Ishikawa (cell line): ENCODE measurements around the gene ADCY9.

Source experiments
- CEBPB ChIP-seq: IDR thresholded peaks from 2 replicates; pipeline ENCODE4 v1.6.1; 2012
- CREB1 ChIP-seq: IDR thresholded peaks from 2 replicates; pipeline ENCODE4 v1.6.1; 2012; ENCODE audit warnings: low read depth
- EGR1 ChIP-seq: IDR thresholded peaks from 2 replicates; pipeline ENCODE4 v1.6.1; 2012
- EP300 ChIP-seq: IDR thresholded peaks from 2 replicates; pipeline ENCODE4 v1.6.1; 2012; ENCODE audit warnings: borderline replicate concordance
- FOXM1 ChIP-seq: IDR thresholded peaks from 2 replicates; pipeline ENCODE4 v1.6.1; 2012; ENCODE audit warnings: low read depth, borderline replicate concordance
- NFIC ChIP-seq: IDR thresholded peaks from 2 replicates; pipeline ENCODE4 v1.6.1; 2012
- RAD21 ChIP-seq: IDR thresholded peaks from 2 replicates; pipeline ENCODE4 v1.6.1; 2012; ENCODE audit warnings: low read depth
- TAF1 ChIP-seq: IDR thresholded peaks from 2 replicates; pipeline ENCODE4 v1.6.1; 2012; ENCODE audit warnings: low read depth, mild to moderate bottlenecking
- TCF12 ChIP-seq: IDR thresholded peaks from 2 replicates; pipeline ENCODE4 v1.6.1; 2012; ENCODE audit warnings: low read depth
- TEAD4 ChIP-seq: IDR thresholded peaks from 2 replicates; pipeline ENCODE4 v1.6.1; 2012
- YY1 ChIP-seq: IDR thresholded peaks from 2 replicates; pipeline ENCODE4 v1.6.1; 2012; ENCODE audit warnings: low read depth
- ZBTB7A ChIP-seq: IDR thresholded peaks from 2 replicates; pipeline ENCODE4 v1.6.1; 2012; ENCODE audit warnings: low read depth
- TF ChIP-seq, protein P1 (sequence below): IDR thresholded peaks from 2 replicates; pipeline ENCODE4 v1.6.1; 2012; ENCODE audit warnings: low read depth, mild to moderate bottlenecking
- TF ChIP-seq, protein P2 (sequence below): IDR thresholded peaks from 2 replicates; pipeline ENCODE4 v1.6.1; 2012
- TF ChIP-seq, protein P3 (sequence below): IDR thresholded peaks from 2 replicates; pipeline ENCODE4 v1.6.1; 2012

ADCY9 gene

DNA sequence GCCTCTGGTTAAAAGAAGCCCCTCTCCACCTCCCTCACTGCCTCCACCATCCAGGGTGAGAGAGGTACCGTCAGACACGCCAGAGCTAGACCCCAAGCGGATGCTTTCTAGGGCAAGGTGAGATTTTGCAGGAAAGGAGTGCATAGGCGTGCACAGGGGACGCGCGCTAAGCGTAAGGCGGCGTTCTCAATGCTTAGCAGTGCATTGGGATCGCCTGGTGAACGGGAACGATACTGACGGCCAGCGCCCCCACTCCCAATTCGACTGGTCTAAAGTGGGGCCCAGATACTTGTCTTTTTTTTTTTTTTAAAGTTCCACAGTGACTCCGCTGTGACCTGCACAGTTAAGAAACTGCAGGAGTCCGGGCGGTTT, 177.8 kb downstream of the ADCY9 start:
- TF ChIP-seq RAD21: no peak
- no peak for TF ChIP-seq CEBPB
- TF ChIP-seq TCF12: no peak
- TF ChIP-seq, protein P1, sequence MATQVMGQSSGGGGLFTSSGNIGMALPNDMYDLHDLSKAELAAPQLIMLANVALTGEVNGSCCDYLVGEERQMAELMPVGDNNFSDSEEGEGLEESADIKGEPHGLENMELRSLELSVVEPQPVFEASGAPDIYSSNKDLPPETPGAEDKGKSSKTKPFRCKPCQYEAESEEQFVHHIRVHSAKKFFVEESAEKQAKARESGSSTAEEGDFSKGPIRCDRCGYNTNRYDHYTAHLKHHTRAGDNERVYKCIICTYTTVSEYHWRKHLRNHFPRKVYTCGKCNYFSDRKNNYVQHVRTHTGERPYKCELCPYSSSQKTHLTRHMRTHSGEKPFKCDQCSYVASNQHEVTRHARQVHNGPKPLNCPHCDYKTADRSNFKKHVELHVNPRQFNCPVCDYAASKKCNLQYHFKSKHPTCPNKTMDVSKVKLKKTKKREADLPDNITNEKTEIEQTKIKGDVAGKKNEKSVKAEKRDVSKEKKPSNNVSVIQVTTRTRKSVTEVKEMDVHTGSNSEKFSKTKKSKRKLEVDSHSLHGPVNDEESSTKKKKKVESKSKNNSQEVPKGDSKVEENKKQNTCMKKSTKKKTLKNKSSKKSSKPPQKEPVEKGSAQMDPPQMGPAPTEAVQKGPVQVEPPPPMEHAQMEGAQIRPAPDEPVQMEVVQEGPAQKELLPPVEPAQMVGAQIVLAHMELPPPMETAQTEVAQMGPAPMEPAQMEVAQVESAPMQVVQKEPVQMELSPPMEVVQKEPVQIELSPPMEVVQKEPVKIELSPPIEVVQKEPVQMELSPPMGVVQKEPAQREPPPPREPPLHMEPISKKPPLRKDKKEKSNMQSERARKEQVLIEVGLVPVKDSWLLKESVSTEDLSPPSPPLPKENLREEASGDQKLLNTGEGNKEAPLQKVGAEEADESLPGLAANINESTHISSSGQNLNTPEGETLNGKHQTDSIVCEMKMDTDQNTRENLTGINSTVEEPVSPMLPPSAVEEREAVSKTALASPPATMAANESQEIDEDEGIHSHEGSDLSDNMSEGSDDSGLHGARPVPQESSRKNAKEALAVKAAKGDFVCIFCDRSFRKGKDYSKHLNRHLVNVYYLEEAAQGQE: no peak
- TF ChIP-seq NFIC: no peak
- no peak for TF ChIP-seq FOXM1
- TF ChIP-seq EP300: no peak
- no peak for TF ChIP-seq EGR1
- TF ChIP-seq, protein P2, sequence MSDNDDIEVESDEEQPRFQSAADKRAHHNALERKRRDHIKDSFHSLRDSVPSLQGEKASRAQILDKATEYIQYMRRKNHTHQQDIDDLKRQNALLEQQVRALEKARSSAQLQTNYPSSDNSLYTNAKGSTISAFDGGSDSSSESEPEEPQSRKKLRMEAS: no peak
- TF ChIP-seq ZBTB7A: no peak
- no peak for TF ChIP-seq TAF1
- TF ChIP-seq, protein P3, sequence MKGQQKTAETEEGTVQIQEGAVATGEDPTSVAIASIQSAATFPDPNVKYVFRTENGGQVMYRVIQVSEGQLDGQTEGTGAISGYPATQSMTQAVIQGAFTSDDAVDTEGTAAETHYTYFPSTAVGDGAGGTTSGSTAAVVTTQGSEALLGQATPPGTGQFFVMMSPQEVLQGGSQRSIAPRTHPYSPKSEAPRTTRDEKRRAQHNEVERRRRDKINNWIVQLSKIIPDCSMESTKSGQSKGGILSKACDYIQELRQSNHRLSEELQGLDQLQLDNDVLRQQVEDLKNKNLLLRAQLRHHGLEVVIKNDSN: no peak
- TF ChIP-seq CREB1: no peak
- TF ChIP-seq YY1: no peak
- no peak for TF ChIP-seq TEAD4

DNA sequence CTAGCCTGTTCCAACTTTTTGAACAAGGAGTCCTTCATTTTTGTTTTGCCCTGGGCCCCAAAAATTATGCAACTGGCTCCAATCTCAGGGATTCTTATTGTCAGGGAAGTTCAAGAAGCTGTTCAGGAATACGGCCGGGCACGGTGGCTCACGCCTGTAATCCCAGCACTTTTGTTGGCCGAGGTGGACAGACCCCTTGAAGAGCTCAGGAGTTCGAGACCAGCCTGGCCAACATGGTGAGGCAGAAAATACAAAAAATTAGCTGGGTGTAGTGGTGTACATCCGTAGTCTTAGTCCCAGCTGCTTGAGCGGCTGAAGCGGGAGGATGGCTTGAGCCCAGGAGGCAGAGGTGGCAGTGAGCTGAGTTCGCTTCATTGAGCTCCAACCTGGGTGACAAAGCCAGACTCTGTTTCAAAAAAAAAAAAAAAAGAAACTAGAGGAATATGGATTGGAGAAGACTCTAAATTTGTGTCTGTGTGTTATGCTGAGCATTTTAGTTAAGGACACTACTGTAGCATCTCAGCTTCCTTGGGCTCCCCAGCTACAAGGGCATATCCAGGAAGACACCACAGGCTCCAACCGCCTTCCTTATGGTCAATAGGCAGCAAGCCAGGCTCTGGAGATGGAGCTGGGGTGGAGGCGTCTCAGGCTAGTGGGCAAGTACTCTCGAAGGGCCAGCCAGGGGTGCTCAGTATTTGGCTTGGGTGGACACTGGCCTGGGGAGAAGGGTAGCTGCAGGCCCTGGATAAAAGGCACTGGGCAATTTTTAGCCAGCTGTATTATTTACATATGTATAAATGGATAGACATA, 179.0 kb downstream of the ADCY9 start:
- TF ChIP-seq TCF12: no peak
- TF ChIP-seq EGR1: no peak
- TF ChIP-seq YY1: no peak
- TF ChIP-seq, protein P1: no peak
- no peak for TF ChIP-seq TAF1
- TF ChIP-seq, protein P3: no peak
- TF ChIP-seq TEAD4: no peak

DNA sequence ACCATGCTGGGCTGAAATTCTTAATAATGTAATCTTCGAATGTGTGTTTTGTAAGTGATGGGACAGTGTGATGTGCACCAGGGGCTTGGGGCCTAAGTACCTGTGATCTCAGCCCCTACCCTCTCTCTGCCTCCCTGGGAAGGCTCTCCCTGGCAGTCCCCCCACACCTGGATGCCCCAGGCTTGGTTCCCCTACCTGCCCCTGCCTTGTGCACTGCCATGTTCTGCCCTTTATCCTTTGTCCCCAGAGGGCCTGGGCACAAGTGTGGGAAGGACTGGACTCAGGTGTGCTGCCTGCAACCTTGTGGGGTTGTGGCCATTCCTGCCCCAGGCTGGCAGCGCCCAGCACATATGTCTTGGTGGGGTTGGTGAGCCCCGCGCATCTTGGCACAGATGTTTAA, 180.3 kb downstream of the ADCY9 start:
- TF ChIP-seq CEBPB: no peak
- no peak for TF ChIP-seq TAF1
- TF ChIP-seq EGR1: no peak
- TF ChIP-seq CREB1: no peak

DNA sequence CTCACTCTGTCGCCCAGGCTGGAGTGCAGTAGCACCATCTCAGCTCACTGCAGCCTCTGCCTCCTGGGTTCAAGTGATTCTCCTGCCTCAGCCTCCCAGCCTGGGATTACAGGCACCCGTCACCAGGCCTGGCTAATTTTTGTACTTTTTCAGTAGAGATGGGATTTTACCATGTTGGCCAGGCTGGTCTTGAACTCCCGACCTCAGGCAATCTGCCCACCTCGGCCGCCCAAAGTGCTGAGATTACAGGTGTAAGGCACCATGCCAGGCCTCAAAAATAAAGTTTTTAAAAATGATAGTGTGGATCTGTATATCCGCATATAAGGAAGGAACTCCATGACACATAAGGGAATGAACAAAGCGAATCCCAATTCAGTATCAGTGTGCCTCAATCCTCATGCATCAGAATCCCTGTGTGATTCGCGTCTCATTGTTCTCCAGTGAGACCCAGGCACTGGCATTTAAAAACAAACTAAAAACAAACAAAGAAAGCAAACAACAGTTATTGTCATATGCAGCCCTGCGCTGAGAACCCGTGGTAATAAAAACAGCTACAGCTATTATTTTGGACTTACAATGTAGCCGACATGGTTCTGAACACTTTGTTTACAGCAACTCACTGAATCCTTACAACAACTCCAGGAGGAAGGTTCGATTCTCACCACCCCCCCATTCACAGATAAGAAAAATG, 181.6 kb downstream of the ADCY9 start:
- TF ChIP-seq RAD21: no peak
- TF ChIP-seq EP300: no peak
- TF ChIP-seq, protein P3: no peak
- no peak for TF ChIP-seq TAF1
- no peak for TF ChIP-seq NFIC
- TF ChIP-seq TEAD4: no peak
- TF ChIP-seq, protein P2: no peak
- TF ChIP-seq YY1: no peak
- TF ChIP-seq, protein P1: no peak
- no peak for TF ChIP-seq CREB1
- TF ChIP-seq TCF12: no peak
- TF ChIP-seq EGR1: no peak
- no peak for TF ChIP-seq ZBTB7A
- TF ChIP-seq CEBPB: no peak
- no peak for TF ChIP-seq FOXM1
